Gastrocnemius medialis (tissue), 4 donors: ENCODE data around the gene GCHFR.

Source experiments
- CTCF ChIP-seq, 5 experiments: fragments of 450-650 bp in 3 of 5; fragments of 200-600 bp in 2 of 5; sonication (generic) in 2 of 5; IDR thresholded peaks in 4 of 5; conservative IDR thresholded peaks in 1 of 5; 1 replicate in 4 of 5; 2 replicates in 1 of 5; pipeline ENCODE4 v1.5.1; 2016 to 2019; ENCODE audit warnings: antibody characterized with exemption in 5 of 5, mild to moderate bottlenecking in 3 of 5, moderate library complexity in 3 of 5
- POLR2A ChIP-seq, 2 donors: fragments of 450-650 bp; IDR thresholded peaks; one replicate each; pipeline ENCODE4 v1.6.1; 2017; ENCODE audit warnings: antibody characterized with exemption in 2 of 2, mild to moderate bottlenecking in 2 of 2, moderate library complexity in 2 of 2

- no peak for TF ChIP-seq CTCF (IDR thresholded peaks at IDR 0.05 in 4 of 5, conservative IDR thresholded peaks at IDR 0.05 in 1 of 5)
- TF ChIP-seq POLR2A (IDR thresholded peaks at IDR 0.05): no peak
These were observed 39.2 kb downstream of the GCHFR start for GRCh38 chr15:40803076-40803475.
